ENCODE results near the gene DNAJC10.
"Not testable (repeated sequence)": the region's sequence is repeated elsewhere in the genome, so short reads cannot be mapped to it uniquely, and the experiment has no call there.

DNAJC10 gene

GRCh38 chr2:182715892-182716649 lies at the start of gene DNAJC10:
Gene DNAJC10, plus strand, starts transcription at chr2:182716257. Its CDS starts 1,830 bp downstream, at chr2:182718087.
- peak; percentile 87 for DNase-seq

- DNase-seq: no peak
These were observed 49.3 kb upstream of the DNAJC10 start for GRCh38 chr2:182666674-182667314.

- no peak for DNase-seq
These were observed 48.8 kb upstream of the DNAJC10 start for GRCh38 chr2:182667315-182667695.

GRCh38 chr2:182668671-182669070 lies 47.4 kb upstream of the DNAJC10 start:
- DNase-seq: peak; percentile 80

- DNase-seq: no peak
These were observed 43.4 kb upstream of the DNAJC10 start for GRCh38 chr2:182672466-182673165.

GRCh38 chr2:182680837-182681236 lies 35.2 kb upstream of the DNAJC10 start:
- no peak for DNase-seq

- DNase-seq: no peak
These were observed 33.8 kb upstream of the DNAJC10 start for GRCh38 chr2:182682210-182682609.

- no peak for DNase-seq
These were observed 30.5 kb upstream of the DNAJC10 start for GRCh38 chr2:182685559-182685958.

- DNase-seq: not testable (repeated sequence)
These were observed 29.3 kb upstream of the DNAJC10 start for GRCh38 chr2:182686763-182687162.

GRCh38 chr2:182694189-182694588 lies 21.9 kb upstream of the DNAJC10 start:
- DNase-seq: no peak

GRCh38 chr2:182695776-182696175 lies 20.3 kb upstream of the DNAJC10 start:
- no peak for DNase-seq

- no peak for DNase-seq
These were observed 17.4 kb upstream of the DNAJC10 start for GRCh38 chr2:182698671-182699070.

- no peak for DNase-seq
These were observed 10.3 kb upstream of the DNAJC10 start for GRCh38 chr2:182705761-182706160.

GRCh38 chr2:182706751-182707150 lies 9.3 kb upstream of the DNAJC10 start:
- no peak for DNase-seq

- no peak for DNase-seq
These were observed 2.5 kb upstream of the DNAJC10 start for GRCh38 chr2:182713601-182714000.

GRCh38 chr2:182715121-182715891 lies 751 bp upstream of the DNAJC10 start:
- DNase-seq: no peak

GRCh38 chr2:182716650-182716979 lies 558 bp downstream of the DNAJC10 start:
- DNase-seq: no peak

GRCh38 chr2:182717416-182717815 lies 1.4 kb downstream of the DNAJC10 start:
- no peak for DNase-seq

GRCh38 chr2:182717816-182718215 lies 1.8 kb downstream of the DNAJC10 start:
- no peak for DNase-seq

- no peak for DNase-seq
These were observed 2.4 kb downstream of the DNAJC10 start for GRCh38 chr2:182718459-182718858.

GRCh38 chr2:182719116-182719515 lies 3.1 kb downstream of the DNAJC10 start:
- not testable (repeated sequence) for DNase-seq

- DNase-seq: no peak
These were observed 8.6 kb downstream of the DNAJC10 start for GRCh38 chr2:182724656-182725055.

- no peak for DNase-seq
These were observed 10.4 kb downstream of the DNAJC10 start for GRCh38 chr2:182726473-182726872.

Measured in NCI-H2171 (cell line).